OCI-LY3 (cell line): ENCODE data around the gene SF3B5.

Source experiments
- H2AFZ ChIP-seq: fragments of 200-600, 300-600 bp; shearing (Covaris generic); 2 replicates; pipeline ENCODE4 v1.6.0; 2014; ENCODE audit warnings: antibody characterized with exemption, low read depth, low read length
- H3K27ac ChIP-seq: fragments of 200-600, 300-600 bp; sonication (generic); 2 replicates; pipeline ENCODE4 v1.5.1; 2014; ENCODE audit warnings: mild to moderate bottlenecking, low read length, moderate library complexity, mixed read lengths
- H3K27me3 ChIP-seq: fragments of 200-600, 300-600 bp; sonication (generic); 2 replicates; pipeline ENCODE4 v1.6.1; 2014; ENCODE audit warnings: low read depth, low read length, mixed read lengths
- H3K36me3 ChIP-seq: fragments of 200-600, 300-600 bp; sonication (generic); replicated peaks from 2 replicates; pipeline ENCODE3; 2014; ENCODE audit warnings: low read depth, low read length, mixed read lengths
- H3K4me1 ChIP-seq: fragments of 300-600, 200-600 bp; sonication (generic); 2 replicates; pipeline ENCODE4 v1.6.1; 2014; ENCODE audit warnings: low read length, mixed read lengths
- H3K4me2 ChIP-seq: fragments of 200-600, 300-600 bp; sonication (generic); 2 replicates; pipeline ENCODE4 v1.6.1; 2014; ENCODE audit warnings: low read length, mixed read lengths
- H3K4me3 ChIP-seq: fragments of 300-600, 200-600 bp; sonication (generic); 2 replicates; pipeline ENCODE4 v1.5.1; 2014; ENCODE audit warnings: antibody characterized with exemption, mild to moderate bottlenecking, low read length, moderate library complexity
- H3K79me2 ChIP-seq: fragments of 300-600, 200-600 bp; shearing (Covaris generic); 2 replicates; pipeline ENCODE4 v1.6.1; 2014; ENCODE audit warnings: mild to moderate bottlenecking, low read length, mixed read lengths
- H3K9ac ChIP-seq: fragments of 300-600, 200-600 bp; shearing (Covaris generic); 2 replicates; pipeline ENCODE4 v1.6.0; 2014; ENCODE audit warnings: mild to moderate bottlenecking, low read length, moderate library complexity
- H3K9me3 ChIP-seq: fragments of 200-600, 300-600 bp; shearing (Covaris generic); 2 replicates; pipeline ENCODE4 v1.6.1; 2014; ENCODE audit warnings: low read length, mixed read lengths; ENCODE audit not compliant: insufficient read depth
- H4K20me1 ChIP-seq: fragments of 200-600, 300-600 bp; sonication (generic); 2 replicates; pipeline ENCODE4 v1.6.1; 2016; ENCODE audit warnings: low read length, mixed read lengths; ENCODE audit not compliant: insufficient read depth
- EZH2phosphoT487 ChIP-seq: fragments of 200-600 bp; shearing (Covaris generic); IDR thresholded peaks from 2 replicates; pipeline ENCODE4 v1.6.1; 2018; ENCODE audit warnings: antibody characterized with exemption, mixed run types, low read depth
- TF ChIP-seq, protein P1 (sequence below): fragments of 200-600, 300-600 bp; sonication (generic); IDR thresholded peaks from 2 replicates; pipeline ENCODE4 v1.5.1; 2014; ENCODE audit warnings: antibody characterized with exemption, low read length, low read depth

Gene SF3B5

DNA sequence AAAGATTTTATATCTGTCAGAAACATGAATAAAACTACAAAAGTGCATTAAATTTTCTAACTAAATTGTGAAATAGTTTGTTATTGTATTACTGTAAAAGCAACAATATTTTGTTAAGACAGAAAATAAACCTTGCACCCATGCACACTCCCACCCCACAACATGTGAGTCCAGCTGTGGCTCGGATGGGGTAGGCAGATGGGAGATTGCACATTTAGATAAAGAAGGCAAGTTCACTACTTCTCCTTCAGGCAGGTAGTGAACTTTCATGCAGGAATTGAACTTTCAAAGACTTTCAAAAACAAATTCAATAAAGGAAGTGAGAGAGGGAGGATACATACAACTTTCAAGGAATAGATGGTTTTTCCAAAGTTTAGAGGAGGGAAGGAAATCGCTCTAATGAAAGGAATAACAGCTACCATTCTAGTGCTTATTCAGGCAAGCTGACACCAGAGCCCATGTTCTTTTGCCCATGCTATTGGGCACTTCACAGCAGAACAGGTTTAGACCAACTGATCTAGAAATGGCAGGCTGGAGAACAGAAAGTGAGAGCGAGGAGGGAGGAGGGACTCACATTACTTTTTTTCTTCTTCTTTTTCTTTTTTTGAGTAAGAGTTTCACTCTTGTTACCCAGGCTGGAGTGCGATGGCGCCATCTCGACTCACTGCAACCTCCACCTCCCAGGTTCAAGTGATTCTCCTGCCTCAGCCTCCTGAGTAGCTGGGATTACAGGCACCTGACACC is 28.5 kb downstream of the SF3B5 start:
- H3K27me3 ChIP-seq, result no peaks in the 10 kb centered on the region
- H3K4me2 ChIP-seq, result peak overlapping the region; percentile 96

DNA sequence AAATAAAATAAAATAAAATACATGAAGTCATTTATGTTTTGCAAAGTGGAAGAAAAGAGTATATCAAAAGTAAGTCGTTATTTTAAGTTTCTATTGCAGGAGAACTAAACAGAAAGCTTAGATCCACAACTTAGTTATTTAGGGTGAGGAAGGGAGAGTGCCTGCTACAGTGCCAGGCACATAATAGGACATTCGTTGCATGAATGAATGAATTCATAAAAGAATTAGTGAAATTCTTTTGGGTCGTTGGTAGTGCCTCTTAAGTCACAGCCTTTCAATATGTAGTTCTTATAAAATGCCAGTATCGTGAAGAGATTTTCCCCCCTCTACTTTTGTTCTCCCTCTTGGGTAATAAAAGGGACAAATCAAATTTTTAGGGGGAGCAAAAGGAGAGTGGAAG is 29.1 kb downstream of the SF3B5 start:
- Histone ChIP-seq H3K9ac (peak overlapping the region; percentile 92), H3K79me2 (no peaks in the 10 kb centered on the region), H3K36me3 (no peaks in the 10 kb centered on the region), H3K4me2 (peak overlapping the region; percentile 96), H3K27ac (peak overlapping the region; percentile 91), H3K9me3 (no peaks in the 10 kb centered on the region), H3K27me3 (no peaks in the 10 kb centered on the region), H2AFZ (no peak overlapping the region), H3K4me3 (peak overlapping the region; percentile 85), H3K4me1 (peaks cover 45% of the 10 kb centered on the region), H4K20me1 (no peaks in the 10 kb centered on the region)
- TF ChIP-seq, protein P1, sequence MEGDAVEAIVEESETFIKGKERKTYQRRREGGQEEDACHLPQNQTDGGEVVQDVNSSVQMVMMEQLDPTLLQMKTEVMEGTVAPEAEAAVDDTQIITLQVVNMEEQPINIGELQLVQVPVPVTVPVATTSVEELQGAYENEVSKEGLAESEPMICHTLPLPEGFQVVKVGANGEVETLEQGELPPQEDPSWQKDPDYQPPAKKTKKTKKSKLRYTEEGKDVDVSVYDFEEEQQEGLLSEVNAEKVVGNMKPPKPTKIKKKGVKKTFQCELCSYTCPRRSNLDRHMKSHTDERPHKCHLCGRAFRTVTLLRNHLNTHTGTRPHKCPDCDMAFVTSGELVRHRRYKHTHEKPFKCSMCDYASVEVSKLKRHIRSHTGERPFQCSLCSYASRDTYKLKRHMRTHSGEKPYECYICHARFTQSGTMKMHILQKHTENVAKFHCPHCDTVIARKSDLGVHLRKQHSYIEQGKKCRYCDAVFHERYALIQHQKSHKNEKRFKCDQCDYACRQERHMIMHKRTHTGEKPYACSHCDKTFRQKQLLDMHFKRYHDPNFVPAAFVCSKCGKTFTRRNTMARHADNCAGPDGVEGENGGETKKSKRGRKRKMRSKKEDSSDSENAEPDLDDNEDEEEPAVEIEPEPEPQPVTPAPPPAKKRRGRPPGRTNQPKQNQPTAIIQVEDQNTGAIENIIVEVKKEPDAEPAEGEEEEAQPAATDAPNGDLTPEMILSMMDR, result no peak
- TF ChIP-seq EZH2phosphoT487, result no peak

More for the DNA sequence above, 28.5 kb downstream of the SF3B5 start:
- Histone ChIP-seq H3K4me1 (peaks cover 45% of the 10 kb centered on the region), H3K36me3 (no peaks in the 10 kb centered on the region), H3K27ac (peak overlapping the region; percentile 91), H3K9me3 (no peaks in the 10 kb centered on the region), H3K9ac (peak overlapping the region; percentile 92), H2AFZ (no peak overlapping the region), H4K20me1 (no peaks in the 10 kb centered on the region), H3K79me2 (no peaks in the 10 kb centered on the region), H3K4me3 (peak overlapping the region; percentile 85)
- TF ChIP-seq EZH2phosphoT487, result no peak
- TF ChIP-seq, protein P1, result peak; percentile 4; the same call in 1 of the 2 replicates

DNA sequence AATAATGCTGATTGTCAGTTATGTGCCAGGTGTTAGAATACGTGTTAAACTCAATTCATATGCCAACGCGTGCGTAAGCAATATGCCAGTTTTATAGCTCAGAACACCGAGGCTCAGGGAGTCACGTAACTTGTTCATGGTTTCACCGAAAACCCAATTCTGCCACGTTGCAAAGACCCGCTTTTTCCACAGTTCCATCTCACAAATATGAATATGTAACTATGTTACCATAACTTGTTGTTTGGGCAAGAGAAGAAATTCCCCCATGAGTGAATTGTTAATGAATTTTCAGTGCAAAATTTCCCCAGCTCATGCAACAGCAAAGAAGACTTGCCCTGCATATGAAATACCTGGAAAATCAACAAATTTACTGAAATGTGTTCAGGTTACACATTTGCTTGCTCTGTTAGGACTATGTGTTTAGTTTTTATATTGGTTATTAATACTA is 30.1 kb downstream of the SF3B5 start:
- Histone ChIP-seq H3K27me3 (no peaks in the 10 kb centered on the region), H3K9ac (peak overlapping the region; percentile 92), H3K4me2 (peak overlapping the region; percentile 96), H3K36me3 (no peaks in the 10 kb centered on the region), H4K20me1 (no peaks in the 10 kb centered on the region), H3K4me1 (peaks cover 45% of the 10 kb centered on the region), H3K9me3 (no peaks in the 10 kb centered on the region), H3K79me2 (no peaks in the 10 kb centered on the region), H2AFZ (no peak overlapping the region), H3K4me3 (peak overlapping the region; percentile 85), H3K27ac (peak overlapping the region; percentile 98)
- TF ChIP-seq EZH2phosphoT487, result no peak
- TF ChIP-seq, protein P1, result no peak

DNA sequence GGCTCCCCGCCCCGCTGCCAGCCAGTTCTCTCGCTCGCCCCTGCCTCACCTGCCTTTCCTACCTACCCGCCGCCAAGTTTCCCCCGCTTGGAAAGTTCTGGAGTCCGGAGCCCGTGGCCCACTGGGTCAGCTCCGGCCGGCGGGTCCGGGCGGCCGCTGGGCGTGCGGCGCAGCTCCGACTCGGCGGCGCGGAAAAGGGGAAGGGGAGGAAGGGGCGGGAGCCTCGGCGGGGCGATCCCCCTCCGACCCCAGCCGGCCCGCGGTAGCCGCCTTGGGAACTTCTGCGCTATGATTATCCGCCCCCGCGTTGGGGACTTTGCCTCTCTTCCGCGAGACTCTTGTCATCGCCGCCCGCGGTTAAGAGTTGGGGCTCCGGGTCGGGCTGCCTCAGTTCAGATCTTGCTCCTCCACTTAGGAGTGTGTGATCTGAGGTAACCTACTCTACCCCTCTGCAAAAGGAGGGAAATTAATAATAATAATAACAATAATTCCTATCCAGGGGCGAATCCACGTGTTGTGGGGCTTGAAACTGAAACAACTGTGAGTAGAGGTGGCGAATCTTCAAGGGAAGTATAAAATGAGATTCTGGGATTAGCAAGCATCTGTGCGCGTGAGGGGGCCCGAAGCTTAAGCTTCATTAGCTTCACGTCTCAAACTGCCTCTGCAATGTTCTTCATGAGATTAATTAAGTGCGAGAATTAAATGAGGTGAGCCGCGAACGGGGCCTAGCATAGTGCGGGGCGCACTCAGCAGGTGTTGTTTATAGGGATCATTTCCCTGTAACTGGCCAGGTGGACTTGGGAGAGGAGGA is 30.8 kb downstream of the SF3B5 start:
- H3K79me2 ChIP-seq, result no peaks in the 10 kb centered on the region
- H3K36me3 ChIP-seq, result no peaks in the 10 kb centered on the region
- peak overlapping the region; percentile 98 for H3K27ac ChIP-seq
- no peak for TF ChIP-seq EZH2phosphoT487
- TF ChIP-seq, protein P1, result no peak
- H3K27me3 ChIP-seq, result no peaks in the 10 kb centered on the region
- peaks cover 45% of the 10 kb centered on the region for H3K4me1 ChIP-seq
- H2AFZ ChIP-seq, result no peak overlapping the region; the same call in 1 of the 2 replicates
- no peaks in the 10 kb centered on the region for H4K20me1 ChIP-seq
- H3K4me3 ChIP-seq, result peak overlapping the region; percentile 85
- H3K9ac ChIP-seq, result peak overlapping the region; percentile 92
- H3K4me2 ChIP-seq, result peak overlapping the region; percentile 96
- no peaks in the 10 kb centered on the region for H3K9me3 ChIP-seq
